ENCODE measurements around the gene LRP4. TPM values are rescaled to one million over a fixed set of nuclear protein-coding genes. Genes with fewer than 3 reads are reported as not detected.

The LRP4 gene
- polyA plus RNA-seq, 1 donor from 2014 or later, result not detected

DNA sequence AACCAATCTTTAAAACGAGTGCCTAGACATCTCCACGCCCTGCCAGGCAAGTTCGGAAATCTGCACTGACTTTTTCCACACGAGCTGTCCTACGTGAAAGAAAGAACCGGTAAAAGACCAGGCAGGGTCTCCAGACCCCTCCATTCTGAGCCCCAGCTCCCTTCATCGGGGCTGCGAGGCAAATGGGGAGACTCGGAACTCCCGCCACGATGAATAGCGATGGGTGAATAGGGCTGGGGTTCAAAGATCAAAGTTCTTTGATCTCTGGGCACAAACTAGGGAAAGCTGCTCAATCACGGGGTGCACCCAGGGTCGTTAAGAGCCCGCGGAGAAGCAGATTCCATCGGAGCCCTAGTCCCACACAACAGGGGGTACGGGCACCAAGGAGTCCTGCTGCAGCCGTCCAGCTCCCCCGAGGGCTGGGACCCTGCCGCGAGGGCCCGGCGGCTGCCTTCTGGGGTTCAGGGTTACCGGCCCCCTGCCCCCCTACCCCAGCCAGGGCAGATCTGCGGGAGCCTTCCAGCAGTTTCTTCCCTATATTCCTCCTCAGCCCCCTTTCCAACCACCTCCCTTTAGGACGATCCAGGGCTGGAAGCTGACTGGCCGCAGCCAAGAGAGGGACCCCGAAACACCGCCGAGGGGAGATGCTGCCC, 1.1 kb downstream of the LRP4 start:
- TF ChIP-seq EP300 (conservative IDR thresholded peaks at IDR 0.05; ENCODE audit: poor library complexity, severe bottlenecking) (no peak), EZH2 (IDR thresholded peaks at IDR 0.05; ENCODE audit: borderline replicate concordance, insufficient read depth, low read length, poor library complexity, severe bottlenecking) (no peak), POLR2AphosphoS5 (IDR thresholded peaks at IDR 0.05) (no peak), SMC3 (conservative IDR thresholded peaks at IDR 0.05; ENCODE audit: poor library complexity) (no peak), MXI1 (conservative IDR thresholded peaks at IDR 0.05; ENCODE audit: poor library complexity, severe bottlenecking) (no peak), TAF1 (IDR thresholded peaks at IDR 0.05; ENCODE audit: low read depth) (no peak), RAD21 (conservative IDR thresholded peaks at IDR 0.05) (no peak)
- TF ChIP-seq, protein P1, sequence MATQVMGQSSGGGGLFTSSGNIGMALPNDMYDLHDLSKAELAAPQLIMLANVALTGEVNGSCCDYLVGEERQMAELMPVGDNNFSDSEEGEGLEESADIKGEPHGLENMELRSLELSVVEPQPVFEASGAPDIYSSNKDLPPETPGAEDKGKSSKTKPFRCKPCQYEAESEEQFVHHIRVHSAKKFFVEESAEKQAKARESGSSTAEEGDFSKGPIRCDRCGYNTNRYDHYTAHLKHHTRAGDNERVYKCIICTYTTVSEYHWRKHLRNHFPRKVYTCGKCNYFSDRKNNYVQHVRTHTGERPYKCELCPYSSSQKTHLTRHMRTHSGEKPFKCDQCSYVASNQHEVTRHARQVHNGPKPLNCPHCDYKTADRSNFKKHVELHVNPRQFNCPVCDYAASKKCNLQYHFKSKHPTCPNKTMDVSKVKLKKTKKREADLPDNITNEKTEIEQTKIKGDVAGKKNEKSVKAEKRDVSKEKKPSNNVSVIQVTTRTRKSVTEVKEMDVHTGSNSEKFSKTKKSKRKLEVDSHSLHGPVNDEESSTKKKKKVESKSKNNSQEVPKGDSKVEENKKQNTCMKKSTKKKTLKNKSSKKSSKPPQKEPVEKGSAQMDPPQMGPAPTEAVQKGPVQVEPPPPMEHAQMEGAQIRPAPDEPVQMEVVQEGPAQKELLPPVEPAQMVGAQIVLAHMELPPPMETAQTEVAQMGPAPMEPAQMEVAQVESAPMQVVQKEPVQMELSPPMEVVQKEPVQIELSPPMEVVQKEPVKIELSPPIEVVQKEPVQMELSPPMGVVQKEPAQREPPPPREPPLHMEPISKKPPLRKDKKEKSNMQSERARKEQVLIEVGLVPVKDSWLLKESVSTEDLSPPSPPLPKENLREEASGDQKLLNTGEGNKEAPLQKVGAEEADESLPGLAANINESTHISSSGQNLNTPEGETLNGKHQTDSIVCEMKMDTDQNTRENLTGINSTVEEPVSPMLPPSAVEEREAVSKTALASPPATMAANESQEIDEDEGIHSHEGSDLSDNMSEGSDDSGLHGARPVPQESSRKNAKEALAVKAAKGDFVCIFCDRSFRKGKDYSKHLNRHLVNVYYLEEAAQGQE (IDR thresholded peaks at IDR 0.05; ENCODE audit: borderline replicate concordance), result no peak
- TF ChIP-seq, protein P2, sequence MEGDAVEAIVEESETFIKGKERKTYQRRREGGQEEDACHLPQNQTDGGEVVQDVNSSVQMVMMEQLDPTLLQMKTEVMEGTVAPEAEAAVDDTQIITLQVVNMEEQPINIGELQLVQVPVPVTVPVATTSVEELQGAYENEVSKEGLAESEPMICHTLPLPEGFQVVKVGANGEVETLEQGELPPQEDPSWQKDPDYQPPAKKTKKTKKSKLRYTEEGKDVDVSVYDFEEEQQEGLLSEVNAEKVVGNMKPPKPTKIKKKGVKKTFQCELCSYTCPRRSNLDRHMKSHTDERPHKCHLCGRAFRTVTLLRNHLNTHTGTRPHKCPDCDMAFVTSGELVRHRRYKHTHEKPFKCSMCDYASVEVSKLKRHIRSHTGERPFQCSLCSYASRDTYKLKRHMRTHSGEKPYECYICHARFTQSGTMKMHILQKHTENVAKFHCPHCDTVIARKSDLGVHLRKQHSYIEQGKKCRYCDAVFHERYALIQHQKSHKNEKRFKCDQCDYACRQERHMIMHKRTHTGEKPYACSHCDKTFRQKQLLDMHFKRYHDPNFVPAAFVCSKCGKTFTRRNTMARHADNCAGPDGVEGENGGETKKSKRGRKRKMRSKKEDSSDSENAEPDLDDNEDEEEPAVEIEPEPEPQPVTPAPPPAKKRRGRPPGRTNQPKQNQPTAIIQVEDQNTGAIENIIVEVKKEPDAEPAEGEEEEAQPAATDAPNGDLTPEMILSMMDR (IDR thresholded peaks at IDR 0.05; ENCODE audit: poor library complexity, severe bottlenecking), result no peak
- Histone ChIP-seq H3K4me2 (ENCODE audit: low read length) (peak overlapping the region; percentile 34), H3K9me3 (ENCODE audit: low read length) (no peaks in the 10 kb centered on the region), H3K36me3 (ENCODE audit: insufficient read depth, low read length) (no peaks in the 10 kb centered on the region), H3K9ac (ENCODE audit: low read length) (peak overlapping the region; percentile 28), H3K4me3 (ENCODE audit: low read length) (peak overlapping the region; percentile 61), H2AFZ (ENCODE audit: low read depth, low read length) (no peak overlapping the region), H3K9me2 (ENCODE audit: insufficient read depth, low read length) (no peaks in the 10 kb centered on the region), H3F3A (ENCODE audit: insufficient read depth, low read length, poor library complexity, severe bottlenecking) (no peaks in the 10 kb centered on the region), H3K27me3 (ENCODE audit: insufficient read depth, low read depth, low read length) (peaks cover 37% of the 10 kb centered on the region), H3K27ac (ENCODE audit: low read length) (no peak overlapping the region), H4K20me1 (ENCODE audit: insufficient read depth) (no peaks in the 10 kb centered on the region), H3K79me2 (replicated peaks; ENCODE audit: insufficient read depth, low read length) (no peaks in the 10 kb centered on the region)

DNA sequence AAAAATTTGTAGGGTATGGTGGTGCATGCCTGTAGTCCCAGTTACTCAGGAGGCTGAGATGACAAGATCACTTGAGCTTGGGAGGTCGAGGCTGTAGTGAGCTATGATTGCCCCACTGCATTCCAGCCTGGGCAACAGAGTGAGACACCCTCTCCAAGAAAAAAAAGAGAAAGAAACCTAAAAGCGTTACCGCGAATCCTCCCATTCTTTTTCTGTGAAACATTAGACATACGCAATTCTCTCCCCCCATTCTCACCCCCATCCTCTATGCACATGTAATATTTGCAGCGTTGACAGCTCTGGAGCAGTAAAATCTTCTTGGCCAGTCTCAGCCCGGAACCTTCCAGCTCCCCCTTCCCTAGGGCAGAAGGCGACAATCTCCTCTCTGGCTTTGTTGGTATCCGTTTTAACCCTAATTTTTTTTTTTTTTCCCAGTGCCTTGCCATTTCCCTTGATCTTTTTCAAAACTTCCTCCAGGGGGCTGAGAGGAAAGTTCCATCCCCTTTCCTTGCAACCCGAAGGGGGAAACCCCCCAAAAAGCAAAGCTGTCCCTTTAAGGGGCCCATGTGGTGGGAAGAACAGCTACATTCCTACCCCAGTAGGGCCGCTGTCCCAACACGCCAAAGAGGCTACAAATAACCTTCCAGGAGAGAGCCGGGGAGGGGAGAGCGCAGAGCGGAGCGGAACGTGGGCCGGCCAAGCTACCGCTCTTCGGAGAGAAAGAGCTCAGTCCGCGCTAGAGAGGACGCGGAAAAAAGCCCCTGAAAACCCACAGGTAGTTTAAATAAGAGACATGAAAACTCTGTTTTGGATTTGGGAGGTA, 1.9 kb downstream of the LRP4 start:
- no peak overlapping the region for H2AFZ ChIP-seq (ENCODE audit: low read depth, low read length)

More for the DNA sequence above, 1.9 kb downstream of the LRP4 start:
- peak overlapping the region; percentile 61 for H3K4me3 ChIP-seq (ENCODE audit: low read length)
- no peaks in the 10 kb centered on the region for H3K9me2 ChIP-seq (ENCODE audit: insufficient read depth, low read length)
- peaks cover 37% of the 10 kb centered on the region for H3K27me3 ChIP-seq (ENCODE audit: insufficient read depth, low read depth, low read length)
- H3K4me2 ChIP-seq (ENCODE audit: low read length), result peak overlapping the region; percentile 34
- no peak overlapping the region for H3K27ac ChIP-seq (ENCODE audit: low read length)
- TF ChIP-seq, protein P2 (IDR thresholded peaks at IDR 0.05; ENCODE audit: poor library complexity, severe bottlenecking), result no peak
- TF ChIP-seq, protein P1 (IDR thresholded peaks at IDR 0.05; ENCODE audit: borderline replicate concordance), result no peak
- no peak for TF ChIP-seq TAF1 (IDR thresholded peaks at IDR 0.05; ENCODE audit: low read depth)
- TF ChIP-seq MXI1 (conservative IDR thresholded peaks at IDR 0.05; ENCODE audit: poor library complexity, severe bottlenecking), result no peak
- TF ChIP-seq EZH2 (IDR thresholded peaks at IDR 0.05; ENCODE audit: borderline replicate concordance, insufficient read depth, low read length, poor library complexity, severe bottlenecking), result no peak
- no peak for TF ChIP-seq POLR2AphosphoS5 (IDR thresholded peaks at IDR 0.05)
- TF ChIP-seq EP300 (conservative IDR thresholded peaks at IDR 0.05; ENCODE audit: poor library complexity, severe bottlenecking), result no peak
- no peak for TF ChIP-seq RAD21 (conservative IDR thresholded peaks at IDR 0.05)
- TF ChIP-seq SMC3 (conservative IDR thresholded peaks at IDR 0.05; ENCODE audit: poor library complexity), result no peak
- no peaks in the 10 kb centered on the region for H3K36me3 ChIP-seq (ENCODE audit: insufficient read depth, low read length)
- no peak overlapping the region for H3K9ac ChIP-seq (ENCODE audit: low read length)
- no peaks in the 10 kb centered on the region for H3K9me3 ChIP-seq (ENCODE audit: low read length)
- no peaks in the 10 kb centered on the region for H3F3A ChIP-seq (ENCODE audit: insufficient read depth, low read length, poor library complexity, severe bottlenecking)
- H4K20me1 ChIP-seq (ENCODE audit: insufficient read depth), result no peaks in the 10 kb centered on the region
- no peaks in the 10 kb centered on the region for H3K79me2 ChIP-seq (replicated peaks; ENCODE audit: insufficient read depth, low read length)
